Measurements from ENCODE around the gene EHD2.

EHD2 gene

DNA sequence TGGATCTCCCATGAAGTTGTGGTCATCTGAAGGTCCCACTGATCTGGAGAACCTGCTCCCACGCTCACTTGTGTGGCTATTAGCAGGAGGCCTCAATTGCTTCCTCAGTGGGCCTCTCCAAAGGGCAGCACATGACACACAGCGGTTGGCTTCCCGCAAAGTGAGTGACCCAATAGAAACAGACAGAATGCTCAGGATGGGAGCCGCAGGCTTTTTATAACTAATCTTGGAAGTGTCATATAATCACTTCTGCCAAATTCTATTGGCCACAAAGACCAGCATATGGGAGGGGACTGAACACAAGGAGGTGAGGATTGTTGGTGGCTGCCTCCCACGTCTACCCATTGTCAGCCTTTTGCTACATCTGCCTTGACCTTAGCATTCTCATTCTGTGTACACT lies 22.1 kb upstream of the EHD2 start:
- no peak for DNase-seq (ENCODE audit: low read depth)

DNA sequence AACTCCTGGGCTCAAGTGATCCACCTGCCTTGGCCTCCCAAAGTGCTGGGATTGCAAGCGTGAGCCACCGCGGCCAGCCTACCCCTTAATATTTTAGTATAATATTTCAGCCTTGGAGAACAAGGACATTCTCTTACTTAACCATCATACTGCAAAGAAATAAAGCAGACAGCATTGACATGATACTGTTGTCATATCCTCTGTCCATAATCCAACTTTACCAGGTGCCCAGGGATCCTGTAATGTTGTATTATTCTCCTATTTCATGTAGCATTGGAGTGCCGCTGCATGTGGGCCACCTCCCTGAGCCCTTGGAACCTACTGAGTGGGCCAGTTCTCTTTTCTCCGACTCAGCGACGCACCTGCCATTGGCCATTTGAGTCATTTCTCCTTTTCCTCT lies 21.4 kb upstream of the EHD2 start:
- DNase-seq (ENCODE audit: low read depth), result no peak

DNA sequence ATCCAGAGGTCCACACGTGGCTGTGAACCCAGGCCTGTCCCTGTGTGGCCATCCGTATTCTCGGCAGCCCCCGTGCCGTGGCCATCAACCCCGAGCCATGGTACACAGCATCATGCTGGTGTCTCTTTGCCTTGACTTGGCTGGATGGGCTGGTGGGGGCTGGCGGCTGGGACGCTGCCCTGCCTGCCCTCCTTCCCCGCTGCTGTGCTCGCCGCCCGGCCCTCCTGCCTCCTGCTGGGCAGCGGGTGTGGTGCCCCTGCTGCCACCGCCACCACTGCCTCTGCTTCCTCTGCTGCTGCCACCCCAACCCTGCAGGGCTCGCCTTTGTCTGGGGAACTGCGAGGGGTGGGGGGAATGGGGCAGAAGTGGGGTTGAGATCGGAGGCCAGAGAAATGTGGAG lies 19.7 kb upstream of the EHD2 start:
- no peak for DNase-seq (ENCODE audit: low read depth)

DNA sequence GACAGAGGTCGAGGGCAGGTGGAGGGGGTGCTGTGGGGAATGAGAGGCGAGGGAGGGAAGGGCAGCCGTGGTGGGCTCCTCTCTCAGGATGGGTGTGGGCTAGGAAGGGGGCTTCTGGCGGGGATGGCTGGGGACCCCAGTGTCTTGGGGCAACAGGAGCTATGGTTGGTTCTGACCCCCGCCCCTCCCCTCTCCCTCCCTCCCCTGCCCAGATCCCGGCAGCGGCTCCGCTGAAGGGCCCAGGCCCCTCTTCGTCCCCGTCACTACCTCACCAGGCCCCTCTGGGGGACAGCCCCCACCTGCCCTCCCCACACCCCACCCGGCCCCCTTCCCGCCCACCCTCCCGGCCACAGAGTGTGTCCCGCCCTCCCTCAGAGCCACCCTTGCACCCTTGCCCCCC lies 19.3 kb upstream of the EHD2 start:
- no peak for DNase-seq (ENCODE audit: low read depth)

DNA sequence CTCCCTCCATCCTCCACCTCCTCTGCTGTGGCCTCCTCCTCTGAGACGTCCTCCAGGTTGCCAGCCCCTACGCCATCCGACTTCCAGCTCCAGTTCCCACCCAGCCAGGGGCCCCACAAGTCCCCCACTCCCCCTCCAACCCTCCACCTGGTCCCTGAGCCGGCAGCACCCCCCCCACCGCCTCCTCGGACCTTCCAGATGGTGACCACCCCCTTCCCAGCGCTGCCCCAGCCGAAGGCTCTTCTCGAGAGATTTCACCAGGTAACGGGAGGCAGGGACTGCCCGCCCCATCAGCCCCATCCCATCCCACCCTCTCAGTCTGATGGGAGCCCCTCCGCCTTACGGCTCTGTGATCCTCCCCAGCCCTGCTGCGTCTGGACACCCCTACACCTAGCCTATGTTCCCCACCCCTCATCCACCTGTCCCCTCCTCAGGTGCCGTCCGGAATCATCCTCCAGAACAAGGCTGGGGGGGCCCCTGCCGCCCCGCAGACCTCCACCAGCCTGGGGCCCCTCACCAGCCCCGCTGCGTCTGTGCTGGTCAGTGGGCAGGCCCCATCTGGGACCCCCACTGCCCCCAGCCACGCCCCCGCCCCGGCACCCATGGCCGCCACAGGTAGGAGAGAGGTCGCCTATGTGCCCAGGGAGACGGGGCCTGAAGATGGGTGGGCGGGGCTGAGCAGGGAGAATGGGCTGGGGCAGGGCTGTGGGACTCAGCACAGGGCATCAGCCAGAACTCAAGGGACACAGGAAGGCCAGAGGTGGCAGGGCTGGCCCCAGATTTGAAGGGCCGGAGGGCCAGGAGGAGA lies 18.6 kb upstream of the EHD2 start:
- no peak for DNase-seq (ENCODE audit: low read depth)

DNA sequence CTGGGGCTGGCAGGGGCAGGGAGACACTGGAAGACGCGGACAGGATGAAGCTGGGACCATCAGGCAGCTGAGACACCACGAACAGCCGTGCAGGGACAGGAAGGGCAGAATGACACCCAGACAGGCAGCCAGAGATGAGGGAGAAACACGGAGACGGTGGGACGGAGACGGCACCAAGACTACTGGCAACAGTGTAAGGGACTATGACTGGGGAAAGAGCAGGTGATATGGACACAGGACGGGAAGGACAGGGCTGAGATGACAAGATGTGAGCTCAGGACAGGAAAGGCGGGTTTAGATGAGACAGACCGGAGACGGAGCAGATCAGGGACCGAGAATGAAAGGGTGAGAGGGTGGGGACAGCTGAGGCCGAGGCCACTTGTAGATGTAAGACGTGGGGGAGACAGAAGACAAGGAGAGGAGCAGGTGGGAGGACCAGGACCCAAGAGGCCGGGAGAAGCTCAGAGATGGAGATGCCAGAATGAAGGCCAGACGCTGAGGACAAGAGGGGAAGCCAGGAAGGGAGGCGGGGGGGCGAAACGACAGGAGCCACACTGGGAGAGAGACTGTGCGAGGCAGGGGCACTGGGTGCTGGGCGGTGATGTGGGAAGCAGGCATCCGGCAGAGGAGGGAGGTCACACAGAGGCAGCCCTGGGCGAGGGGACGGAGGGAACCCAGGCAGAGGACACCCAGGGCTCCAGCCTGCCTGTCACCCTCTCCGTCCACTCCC lies 17.5 kb upstream of the EHD2 start:
- DNase-seq (ENCODE audit: low read depth), result no peak

DNA sequence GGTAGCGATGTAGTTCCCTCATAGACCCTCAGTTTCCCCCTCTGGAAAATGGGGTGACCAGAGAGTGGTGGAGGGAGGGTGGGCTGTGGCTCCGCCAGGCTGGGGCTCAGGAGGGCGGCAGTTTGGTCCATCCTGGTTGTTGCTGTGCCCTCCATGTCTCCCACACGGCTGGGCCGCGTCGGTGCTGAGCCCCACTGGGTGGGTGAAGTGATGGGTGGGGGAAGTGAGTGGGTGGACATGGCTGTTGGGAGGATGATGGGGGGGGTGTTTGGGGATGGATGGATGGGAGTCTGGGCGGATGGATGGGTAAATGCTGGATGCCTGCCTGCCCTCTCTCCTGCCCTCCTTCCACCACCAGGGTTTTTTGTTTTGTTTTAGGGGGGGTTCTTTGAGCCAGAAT lies 16.6 kb upstream of the EHD2 start:
- DNase-seq (ENCODE audit: low read depth), result no peak

DNA sequence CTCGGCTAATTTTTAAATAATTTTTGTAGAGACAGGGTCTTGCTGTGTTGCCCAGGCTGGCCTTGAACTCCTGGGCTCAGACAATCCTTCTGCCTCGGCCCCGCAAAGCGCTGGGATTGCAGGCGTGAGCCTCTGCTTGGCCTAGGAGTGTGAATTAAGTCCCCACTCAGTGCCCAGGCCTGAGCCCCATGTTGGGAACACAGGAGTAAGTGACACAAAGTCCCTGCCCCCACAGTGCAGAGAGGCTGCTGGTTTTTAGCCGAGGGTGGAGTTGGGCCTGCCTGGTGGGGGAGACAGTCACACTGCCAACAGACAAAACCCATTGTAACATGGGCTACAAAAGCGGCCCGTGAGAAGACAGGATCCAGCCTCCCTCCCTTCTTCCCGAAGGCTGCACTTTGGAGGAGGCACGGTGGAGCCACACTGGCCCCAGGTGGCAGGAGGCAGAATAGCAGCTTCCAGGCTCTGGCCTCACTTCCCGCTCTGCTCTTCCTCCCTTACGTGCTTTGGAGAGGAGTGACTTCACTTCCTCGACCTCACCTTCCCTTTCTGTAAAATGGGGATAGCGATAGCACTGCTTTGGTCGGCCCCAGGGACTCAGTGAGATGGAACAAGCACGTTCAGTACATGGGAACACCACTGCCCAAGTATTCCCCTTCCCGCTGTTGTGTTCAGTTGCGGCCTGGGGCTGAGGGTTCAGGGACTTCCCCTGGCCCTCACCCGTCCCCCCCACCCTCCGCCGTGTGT lies 15.2 kb upstream of the EHD2 start:
- DNase-seq (ENCODE audit: low read depth), result no peak

DNA sequence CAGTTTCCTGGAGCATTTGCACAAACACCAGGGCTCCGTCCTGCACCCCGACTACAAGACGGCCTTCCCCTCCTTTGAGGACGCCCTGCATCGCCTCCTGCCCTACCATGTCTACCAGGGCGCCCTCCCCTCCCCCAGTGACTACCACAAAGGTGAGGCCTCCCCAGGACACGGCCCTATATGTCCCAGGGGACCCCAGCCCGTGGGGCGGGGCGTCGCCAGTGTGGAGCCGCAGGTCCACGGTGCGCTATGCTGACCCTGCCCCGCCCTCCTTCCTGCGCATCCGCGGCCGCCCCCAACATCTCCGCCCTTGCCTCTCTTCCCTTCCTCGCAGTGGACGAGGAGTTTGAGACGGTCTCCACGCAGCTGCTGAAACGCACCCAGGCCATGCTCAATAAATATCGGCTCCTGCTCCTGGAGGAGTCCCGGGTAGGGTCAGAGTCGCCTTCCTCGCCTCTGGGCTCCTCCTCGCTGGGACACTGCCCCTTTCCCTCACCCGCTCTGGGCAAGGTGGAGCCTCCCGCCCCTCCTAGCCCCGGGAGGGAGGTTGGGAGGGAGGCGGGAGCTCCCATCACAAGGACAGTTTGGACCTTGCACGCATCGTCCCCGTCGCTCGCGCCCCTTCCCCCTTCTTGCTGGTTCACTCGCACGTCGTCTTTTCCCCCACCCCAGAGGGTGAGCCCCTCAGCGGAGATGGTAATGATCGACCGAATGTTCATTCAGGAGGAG lies 14.4 kb upstream of the EHD2 start:
- no peak for DNase-seq (ENCODE audit: low read depth)

DNA sequence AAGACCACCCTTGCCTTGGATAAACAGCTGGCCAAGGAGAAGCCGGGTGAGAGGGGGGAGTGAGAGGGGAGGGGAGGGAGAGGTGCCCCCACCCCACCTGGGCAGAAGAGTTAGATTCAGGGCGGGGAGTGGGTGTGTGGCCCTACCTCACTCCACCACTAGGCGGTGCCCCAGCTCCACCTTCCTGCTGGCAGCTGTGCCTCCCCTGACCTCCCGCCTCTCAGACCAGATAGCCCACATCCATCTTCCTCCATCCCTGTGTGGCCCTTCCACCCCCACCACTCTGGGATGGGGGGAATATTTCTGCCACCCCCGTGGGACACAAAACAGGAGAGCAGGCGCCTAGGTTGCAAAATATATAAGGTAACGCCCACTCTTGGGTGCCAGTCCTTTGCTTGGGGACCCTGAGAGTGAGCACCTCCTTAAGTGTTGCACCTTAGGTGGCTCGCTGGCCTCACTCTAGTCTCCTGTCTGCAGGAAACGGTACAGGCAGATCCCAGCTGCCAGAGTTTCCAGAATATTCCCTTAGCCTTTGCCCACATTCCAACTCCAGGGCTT lies 13.8 kb upstream of the EHD2 start:
- DNase-seq (ENCODE audit: low read depth), result no peak

DNA sequence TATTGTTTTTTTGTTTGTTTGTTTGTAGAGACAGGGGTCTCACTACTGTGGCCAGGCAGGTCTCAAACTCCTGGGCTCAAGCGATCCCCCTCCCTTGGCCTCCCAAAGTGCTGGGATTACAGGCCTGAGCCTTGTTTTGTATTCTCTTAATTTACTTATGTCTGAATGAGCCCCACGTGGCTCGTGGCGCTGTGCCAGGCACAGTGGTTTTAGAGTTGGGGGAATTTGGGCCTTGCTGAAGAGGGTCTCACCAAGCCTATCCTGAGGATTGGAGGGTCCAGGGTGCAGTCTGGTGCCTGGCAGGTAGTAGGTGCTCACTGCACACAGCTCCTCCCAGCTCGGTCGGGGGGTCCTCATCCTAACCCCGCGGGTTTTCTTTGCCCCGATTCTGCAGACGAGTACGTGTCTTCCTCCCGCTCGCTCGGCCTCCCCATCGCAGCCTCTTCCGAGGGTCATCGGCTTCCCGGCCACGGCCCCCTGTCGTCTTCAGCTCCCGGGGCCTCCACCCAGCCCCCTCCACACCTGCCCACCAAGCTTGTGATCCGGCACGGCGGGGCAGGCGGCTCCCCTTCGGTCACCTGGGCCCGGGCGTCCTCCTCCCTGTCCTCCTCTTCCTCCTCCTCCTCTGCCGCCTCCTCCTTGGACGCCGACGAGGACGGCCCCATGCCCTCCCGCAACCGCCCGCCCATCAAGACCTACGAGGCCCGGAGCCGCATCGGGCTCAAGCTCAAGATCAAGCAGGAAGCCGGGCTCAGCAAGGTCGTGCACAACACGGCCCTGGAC lies 12.1 kb upstream of the EHD2 start:
- DNase-seq (ENCODE audit: low read depth), result no peak

DNA sequence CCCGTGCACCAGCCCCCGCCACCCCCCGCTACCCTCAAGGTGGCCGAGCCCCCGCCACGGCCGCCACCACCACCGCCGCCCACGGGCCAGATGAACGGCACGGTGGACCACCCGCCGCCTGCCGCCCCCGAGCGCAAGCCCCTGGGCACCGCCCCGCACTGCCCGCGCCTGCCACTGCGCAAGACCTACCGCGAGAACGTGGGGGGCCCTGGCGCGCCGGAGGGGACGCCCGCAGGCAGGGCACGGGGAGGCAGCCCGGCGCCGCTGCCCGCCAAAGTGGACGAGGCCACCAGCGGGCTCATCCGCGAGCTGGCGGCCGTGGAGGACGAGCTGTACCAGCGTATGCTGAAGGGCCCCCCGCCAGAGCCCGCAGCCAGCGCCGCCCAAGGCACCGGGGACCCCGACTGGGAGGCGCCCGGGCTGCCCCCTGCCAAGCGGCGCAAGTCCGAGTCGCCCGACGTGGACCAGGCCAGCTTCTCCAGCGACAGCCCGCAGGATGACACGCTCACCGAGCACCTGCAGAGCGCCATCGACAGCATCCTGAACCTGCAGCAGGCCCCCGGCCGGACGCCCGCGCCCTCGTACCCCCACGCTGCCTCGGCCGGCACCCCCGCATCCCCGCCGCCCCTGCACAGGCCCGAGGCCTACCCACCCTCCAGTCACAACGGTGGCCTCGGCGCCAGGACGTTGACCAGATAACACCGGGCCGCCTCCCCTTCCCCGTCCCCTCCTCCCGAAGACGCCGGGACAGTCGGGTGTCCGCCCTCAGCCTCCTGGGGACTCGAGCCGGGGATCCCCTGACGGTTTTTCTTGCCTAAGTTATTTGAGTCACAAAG lies 11.3 kb upstream of the EHD2 start:
- DNase-seq (ENCODE audit: low read depth), result no peak

DNA sequence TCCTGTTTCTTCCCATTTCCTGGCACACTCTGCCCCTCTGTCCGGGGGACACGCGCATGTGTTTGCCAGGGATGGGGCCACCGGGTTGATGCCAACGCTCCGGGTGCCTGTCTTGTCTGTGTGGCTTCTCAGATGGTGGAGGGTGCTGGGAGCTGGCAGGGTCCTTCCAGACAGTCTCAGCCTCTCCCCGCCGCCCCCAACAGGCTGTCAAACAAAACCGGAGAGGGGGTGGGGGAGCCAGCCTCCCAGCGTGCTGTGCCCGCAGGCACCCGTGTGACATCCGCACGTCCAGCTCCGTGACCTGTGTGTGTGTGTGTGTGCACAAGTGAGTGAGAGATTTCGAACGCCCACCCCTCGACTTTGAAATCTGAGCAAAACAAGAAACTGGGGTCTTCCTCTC lies 10.6 kb upstream of the EHD2 start:
- no peak for DNase-seq (ENCODE audit: low read depth)

DNA sequence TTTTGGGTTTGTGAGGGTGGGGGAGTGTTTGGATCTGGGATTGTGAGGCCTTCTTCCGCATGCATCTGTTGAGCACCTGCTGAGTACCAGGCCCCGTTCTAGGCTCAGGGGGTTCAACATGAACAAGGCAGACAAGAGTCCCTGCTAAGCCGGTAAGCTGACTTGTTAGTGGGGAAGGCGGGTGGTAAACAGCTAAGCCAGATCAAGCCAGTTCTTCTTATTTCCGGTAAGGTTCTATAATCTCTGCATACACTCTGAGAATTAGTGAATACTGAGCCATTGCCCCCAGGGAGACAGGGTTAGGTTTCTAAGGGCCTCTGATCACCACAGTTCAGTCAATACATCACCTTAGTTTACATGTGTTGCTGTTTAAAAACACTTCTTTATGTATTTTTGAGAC lies 9.9 kb upstream of the EHD2 start:
- DNase-seq (ENCODE audit: low read depth), result no peak

DNA sequence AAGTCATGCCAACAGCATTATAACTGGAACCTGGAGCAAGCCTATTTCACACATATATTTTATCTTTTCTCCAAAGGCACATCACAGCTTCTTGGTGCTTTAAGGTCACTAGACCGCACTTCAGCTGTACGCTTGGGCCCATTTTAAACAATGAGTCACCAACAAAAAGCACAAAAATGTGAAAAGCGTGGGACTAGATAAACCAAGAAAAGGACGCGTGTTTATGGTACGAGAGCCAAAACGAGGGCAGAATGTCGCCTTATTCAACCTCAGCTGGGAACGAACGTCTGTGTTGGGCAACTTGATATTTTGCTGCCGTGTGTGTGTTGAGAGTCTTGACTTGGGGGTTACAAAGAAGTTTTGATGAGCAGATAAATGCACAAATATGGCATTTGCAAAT lies 9.2 kb upstream of the EHD2 start:
- no peak for DNase-seq (ENCODE audit: low read depth)

DNA sequence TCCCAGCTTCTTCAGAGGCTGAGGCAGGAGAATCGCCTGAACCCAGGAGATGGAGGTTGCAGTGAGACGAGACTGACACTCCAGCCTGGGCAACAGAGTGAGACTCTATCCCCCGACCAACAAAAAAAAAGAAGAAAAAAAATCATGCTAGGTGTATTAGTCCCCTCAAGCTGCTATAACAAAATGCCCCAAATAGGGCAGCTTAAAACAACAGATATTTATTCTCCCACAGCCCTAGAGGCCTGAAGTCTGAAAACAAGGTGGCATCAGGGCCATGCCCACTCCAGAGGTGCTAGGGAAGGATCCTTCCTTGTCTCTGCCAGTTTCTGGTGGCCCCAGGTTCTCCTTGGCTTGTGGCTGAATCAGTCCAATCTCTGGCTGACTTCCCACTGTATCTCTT lies 8.6 kb upstream of the EHD2 start:
- no peak for DNase-seq (ENCODE audit: low read depth)

DNA sequence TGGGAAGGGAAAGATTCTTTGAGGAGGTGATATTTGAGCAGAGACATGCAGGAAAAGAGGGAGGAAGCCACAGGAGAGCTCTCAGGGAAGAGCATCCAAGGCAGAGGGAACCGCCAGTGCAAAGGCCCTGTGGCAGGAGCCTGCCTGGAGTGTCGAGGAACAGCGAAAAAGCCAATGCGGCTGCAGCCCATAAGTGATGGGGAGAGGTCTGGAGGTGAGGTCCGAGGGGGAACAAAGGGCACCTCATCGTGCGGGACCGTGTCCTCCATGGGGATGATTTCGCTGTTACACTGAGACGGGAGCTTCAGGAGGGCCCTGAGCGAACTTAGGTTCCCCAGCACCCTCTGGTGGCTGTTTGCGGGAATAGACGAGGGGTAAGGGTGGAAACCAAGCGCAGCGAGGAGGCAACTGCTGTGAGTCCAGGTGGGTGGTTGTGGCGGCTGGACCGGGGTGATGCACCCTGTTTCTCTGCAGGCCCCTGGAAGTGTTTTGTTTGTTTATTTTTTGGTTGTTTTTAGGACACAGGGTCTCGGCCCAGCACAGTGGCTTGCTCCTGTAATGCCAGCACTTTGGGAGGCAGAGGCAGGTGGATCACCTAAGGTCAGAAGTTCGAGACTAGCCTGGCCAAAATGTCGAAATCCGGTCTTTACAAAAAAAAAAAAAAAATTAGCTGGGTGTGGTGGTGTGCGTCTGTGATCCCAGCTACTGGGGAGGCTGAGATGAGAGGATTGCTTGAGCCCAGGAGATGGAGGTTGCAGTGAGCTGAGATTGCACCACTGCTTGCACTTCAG lies 5.9 kb upstream of the EHD2 start:
- DNase-seq (ENCODE audit: low read depth), result peak; percentile 59

DNA sequence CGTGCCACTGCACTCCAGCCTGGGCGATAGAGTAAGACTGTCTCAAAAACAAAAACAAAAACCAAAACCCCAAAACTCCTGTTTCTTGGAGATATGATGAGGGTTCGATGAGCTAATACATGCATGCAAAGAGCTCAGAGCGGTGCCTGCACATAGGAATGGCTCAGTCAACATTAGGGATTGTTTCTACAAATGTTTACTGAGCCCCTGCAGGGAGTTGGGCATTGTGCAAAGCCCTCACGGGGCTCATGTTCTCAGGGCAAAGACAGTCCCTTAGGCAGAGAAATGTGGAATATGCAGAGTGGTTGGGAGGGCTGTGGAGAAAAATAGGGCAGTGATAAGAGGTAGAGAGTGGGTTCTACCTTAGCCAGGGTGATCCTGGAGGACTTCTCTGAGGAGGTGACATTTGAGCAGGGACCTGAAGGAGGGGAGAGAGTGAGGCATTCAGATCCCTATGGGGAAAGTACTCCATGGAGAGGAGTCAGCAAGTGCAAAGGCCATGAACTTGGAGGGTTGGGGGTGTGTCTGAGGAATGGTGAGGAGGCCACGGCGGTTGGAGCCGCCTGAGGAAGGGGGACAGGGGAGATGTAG lies 1.5 kb upstream of the EHD2 start:
- no peak for DNase-seq (ENCODE audit: low read depth)

DNA sequence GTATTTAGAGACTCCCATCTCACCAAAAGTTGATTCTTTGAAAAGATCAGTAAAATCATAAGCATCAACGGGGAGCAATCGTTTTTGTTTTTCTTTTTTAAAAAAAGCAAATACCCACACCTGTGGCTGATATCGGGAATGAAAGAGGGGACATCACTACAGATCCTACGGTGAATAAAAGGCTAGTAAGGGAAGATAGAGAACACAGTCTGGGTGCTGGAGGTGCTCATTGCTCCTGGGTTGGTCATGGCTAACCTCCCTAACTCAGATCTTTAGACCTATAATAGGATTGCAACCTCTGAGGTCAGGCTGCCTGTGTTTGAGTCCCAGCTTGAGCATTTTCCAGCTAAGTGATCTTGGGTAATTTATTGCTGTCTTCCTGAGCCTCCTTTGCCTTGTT lies 1.1 kb downstream of the EHD2 start:
- DNase-seq (ENCODE audit: low read depth), result no peak

All from stimulated activated CD8-positive, alpha-beta memory T cell treated with anti-CD3 and anti-CD28 coated beads, Interleukin-15, amount 100 ng/mL, for 1 hour (primary cell).